H1 (cell line): ENCODE data around the gene NXN. TPM values are rescaled to one million over a fixed set of nuclear protein-coding genes. Genes with fewer than 3 reads are reported as not detected.

ENCODE experiments used
- CTCF ChIA-PET: fragments of 300-600 bp; sonication (Branson Sonifier 250); formaldehyde crosslinking; loops from one replicate; lab custom pipeline; 2021; ENCODE audit not compliant: partially characterized antibody; lab: Charles Lee
- POLR2A ChIA-PET: fragments of 300-600 bp; sonication (Branson Sonifier 250); formaldehyde crosslinking; loops from one replicate; lab custom pipeline; 2021; ENCODE audit warnings: inconsistent platforms; ENCODE audit not compliant: partially characterized antibody; lab: Charles Lee
- DNase-seq, 2 experiments: peaks; one replicate each; pipeline versions ENCODE4 v3.0.0 to v3.0.0-alpha.2; 2010 to 2022; ENCODE audit warnings: low spot score in 2 of 2, low read depth in 1 of 2, mixed read lengths in 1 of 2
- FAIRE-seq: peaks from 2 replicates; lab custom pipeline; 2011; peaks lifted over from hg19 to GRCh38; lab: Jason Lieb, UNC
- H2AFZ ChIP-seq: 2 replicates; pipeline ENCODE4 v1.8.1; 2012; ENCODE audit warnings: low read length, inconsistent platforms
- H2AK5ac ChIP-seq: 2 replicates; pipeline ENCODE4 v1.6.1; 2013; ENCODE audit warnings: low read depth, low read length
- H2BK120ac ChIP-seq: replicated peaks from 2 replicates; pipeline ENCODE3; 2013; ENCODE audit warnings: low read depth, low read length, inconsistent platforms
- H2BK12ac ChIP-seq: 2 replicates; pipeline ENCODE4 v1.6.1; 2013; ENCODE audit warnings: low read depth, low read length
- H2BK15ac ChIP-seq: 2 replicates; pipeline ENCODE4 v1.6.1; 2013; ENCODE audit warnings: low read length
- H2BK20ac ChIP-seq: 2 replicates; pipeline ENCODE4 v1.6.1; 2013; ENCODE audit warnings: low read length
- H2BK5ac ChIP-seq: 2 replicates; pipeline ENCODE4 v1.6.1; 2013; ENCODE audit warnings: low read depth, low read length
- H3K14ac ChIP-seq: 2 replicates; pipeline ENCODE4 v1.6.1; 2013; ENCODE audit warnings: inconsistent platforms; ENCODE audit not compliant: insufficient read length
- H3K18ac ChIP-seq: 2 replicates; pipeline ENCODE4 v1.6.1; 2013; ENCODE audit warnings: low read length; ENCODE audit errors: extremely low read depth
- H3K23ac ChIP-seq: 2 replicates; pipeline ENCODE4 v1.6.1; 2013; ENCODE audit warnings: inconsistent platforms; ENCODE audit not compliant: insufficient read length
- H3K23me2 ChIP-seq: 2 replicates; pipeline ENCODE4 v1.6.1; 2013; ENCODE audit warnings: low read depth, low read length
- H3K27ac ChIP-seq: 2 replicates; pipeline ENCODE4 v1.6.1; 2011; ENCODE audit warnings: low read depth, low read length, inconsistent platforms
- H3K27me3 ChIP-seq, 4 experiments: replicated peaks in 1 of 4; 1 replicate in 1 of 4; 2 replicates in 3 of 4; pipeline versions ENCODE4 v1.6.1 to v1.8.1; 2011 to 2013; ENCODE audit warnings: low read length in 3 of 4, mild to moderate bottlenecking in 3 of 4, inconsistent platforms in 2 of 4, mixed read lengths in 2 of 4, moderate library complexity in 1 of 4; ENCODE audit not compliant: control insufficient read depth in 3 of 4, insufficient read depth in 3 of 4; ENCODE audit errors: extremely low read depth in 1 of 4
- H3K36me3 ChIP-seq, 4 experiments: 2 replicates each; pipeline versions ENCODE4 v1.6.1 to v1.8.1; 2011 to 2013; ENCODE audit warnings: mild to moderate bottlenecking in 4 of 4, low read length in 3 of 4, moderate library complexity in 2 of 4, control low read depth in 1 of 4, inconsistent platforms in 1 of 4; ENCODE audit not compliant: insufficient read depth in 4 of 4, control insufficient read depth in 2 of 4
- H3K4ac ChIP-seq: replicated peaks from 2 replicates; pipeline ENCODE3; 2013; ENCODE audit warnings: low read length, low read depth, mixed read lengths, inconsistent platforms; ENCODE audit not compliant: insufficient read length
- H3K4me1 ChIP-seq, 4 experiments: replicated peaks in 1 of 4; 1 replicate in 1 of 4; 2 replicates in 3 of 4; pipeline versions ENCODE4 v1.6.1 to v1.8.1; 2011 to 2013; ENCODE audit warnings: low read length in 3 of 4, inconsistent platforms in 2 of 4, mixed read lengths in 1 of 4; ENCODE audit not compliant: insufficient read depth in 4 of 4, control insufficient read depth in 3 of 4
- H3K4me2 ChIP-seq, 2 experiments: 2 replicates each; pipeline versions ENCODE4 v1.6.1 to v1.8.1; 2011 to 2013; ENCODE audit warnings: low read depth in 2 of 2, low read length in 2 of 2, control low read depth in 1 of 2, inconsistent platforms in 1 of 2, mild to moderate bottlenecking in 1 of 2; ENCODE audit not compliant: insufficient read depth in 1 of 2
- H3K4me3 ChIP-seq, 4 experiments: fragments of 200-600, 300-600 bp in 1 of 4; sonication (generic), shearing (Covaris generic), sonication (Bioruptor Twin) in 1 of 4; 2 replicates each; pipeline versions ENCODE4 v1.5.1 to v1.8.1; 2011 to 2016; ENCODE audit warnings: low read length in 4 of 4, low read depth in 3 of 4, control low read depth in 2 of 4, inconsistent platforms in 2 of 4, mild to moderate bottlenecking in 2 of 4, mixed read lengths in 1 of 4, moderate library complexity in 1 of 4; ENCODE audit not compliant: insufficient read depth in 2 of 4; ENCODE audit errors: extremely low read depth in 1 of 4
- H3K56ac ChIP-seq: replicated peaks from 2 replicates; pipeline ENCODE3; 2013; ENCODE audit warnings: low read depth, mild to moderate bottlenecking, mixed read lengths, low read length, inconsistent platforms; ENCODE audit not compliant: insufficient read length
- H3K79me1 ChIP-seq: 2 replicates; pipeline ENCODE4 v1.6.1; 2013; ENCODE audit warnings: low read depth, low read length, control low read depth
- H3K79me2 ChIP-seq, 2 experiments: 2 replicates each; pipeline versions ENCODE4 v1.6.1 to v1.8.1; 2012 to 2013; ENCODE audit warnings: low read length in 2 of 2, mild to moderate bottlenecking in 2 of 2, inconsistent platforms in 1 of 2; ENCODE audit not compliant: insufficient read depth in 2 of 2, control insufficient read depth in 1 of 2
- H3K9ac ChIP-seq, 4 experiments: replicated peaks in 1 of 4; 1 replicate in 1 of 4; 2 replicates in 3 of 4; pipeline versions ENCODE4 v1.6.1 to v1.8.1; 2011 to 2013; ENCODE audit warnings: low read depth in 3 of 4, low read length in 3 of 4, control low read depth in 2 of 4, mild to moderate bottlenecking in 2 of 4, moderate library complexity in 2 of 4, inconsistent platforms in 1 of 4; ENCODE audit errors: extremely low read depth in 1 of 4
- H3K9me3 ChIP-seq, 2 experiments: 2 replicates each; pipeline versions ENCODE4 v1.6.1 to v1.8.1; 2012 to 2013; ENCODE audit warnings: mild to moderate bottlenecking in 2 of 2, moderate library complexity in 2 of 2, control low read depth in 1 of 2, inconsistent platforms in 1 of 2, low read depth in 1 of 2, low read length in 1 of 2, mixed read lengths in 1 of 2; ENCODE audit not compliant: insufficient read depth in 2 of 2
- H4K20me1 ChIP-seq, 2 experiments: replicated peaks in 1 of 2; 2 replicates each; pipeline versions ENCODE3 to v1.8.1; 2011 to 2013; ENCODE audit warnings: inconsistent platforms in 2 of 2, low read length in 2 of 2, mild to moderate bottlenecking in 1 of 2; ENCODE audit not compliant: insufficient read depth in 2 of 2, control insufficient read depth in 1 of 2
- H4K5ac ChIP-seq: 2 replicates; pipeline ENCODE4 v1.6.1; 2013; ENCODE audit warnings: low read length, low read depth, mixed read lengths, inconsistent platforms; ENCODE audit not compliant: insufficient read length
- H4K8ac ChIP-seq: 2 replicates; pipeline ENCODE4 v1.8.0; 2013; ENCODE audit warnings: mild to moderate bottlenecking, moderate library complexity, low read length, inconsistent platforms; ENCODE audit not compliant: insufficient read depth; ENCODE audit errors: extremely low read depth
- H4K91ac ChIP-seq: replicated peaks from 2 replicates; pipeline ENCODE3; 2013; ENCODE audit warnings: low read length, mixed read lengths, inconsistent platforms; ENCODE audit not compliant: insufficient read length
- CBX8 ChIP-seq: fragments of 300-800, 300-1000 bp; sonication (generic); IDR thresholded peaks from 2 replicates; pipeline ENCODE4 v1.7.1; 2016; ENCODE audit warnings: low read depth, low read length, borderline replicate concordance
- CHD2 ChIP-seq: IDR thresholded peaks from 2 replicates; pipeline ENCODE4 v1.6.1; 2012; ENCODE audit warnings: low read length, improper control_type of control experiment
- EP300 ChIP-seq, 2 experiments: IDR thresholded peaks; 1 replicate in 1 of 2; 2 replicates in 1 of 2; pipeline ENCODE4 v1.6.1; 2011 to 2012; ENCODE audit warnings: low read depth in 2 of 2, low read length in 2 of 2, mild to moderate bottlenecking in 2 of 2, borderline replicate concordance in 1 of 2, inconsistent platforms in 1 of 2, moderate library complexity in 1 of 2
- HDAC2 ChIP-seq, 2 experiments: fragments of 300-600 bp in 1 of 2; sonication (generic) in 1 of 2; IDR thresholded peaks; 2 replicates each; pipeline ENCODE4 v1.6.1; 2011 to 2012; ENCODE audit warnings: low read depth in 2 of 2, low read length in 2 of 2, mild to moderate bottlenecking in 2 of 2, moderate library complexity in 2 of 2, borderline replicate concordance in 1 of 2, inconsistent platforms in 1 of 2
- JUN ChIP-seq: IDR thresholded peaks from 2 replicates; pipeline ENCODE4 v1.6.1; 2011; ENCODE audit warnings: low read depth, mild to moderate bottlenecking, improper control_type of control experiment, low read length
- MAX ChIP-seq: IDR thresholded peaks from 2 replicates; pipeline ENCODE4 v1.6.1; 2012; ENCODE audit warnings: inconsistent platforms
- SIX5 ChIP-seq: IDR thresholded peaks from 2 replicates; pipeline ENCODE4 v1.6.1; 2011; ENCODE audit warnings: mild to moderate bottlenecking, low read depth, low read length
- TCF12 ChIP-seq: IDR thresholded peaks from 2 replicates; pipeline ENCODE4 v1.6.1; 2011; ENCODE audit warnings: low read depth, mild to moderate bottlenecking, low read length
- WGBS, 2 experiments: shearing (Covaris generic) in 1 of 2; methylation state at CpG; one replicate each; pipeline versions ENCODE4 v1.1.6 to v1.1.7; 2013 to 2015; ENCODE audit warnings: low lambda C conversion rate in 2 of 2, mixed read lengths in 2 of 2, inconsistent platforms in 1 of 2, low coverage in 1 of 2, missing lambda C conversion rate in 1 of 2; ENCODE audit not compliant: insufficient replicate concordance in 2 of 2, insufficient coverage in 1 of 2, insufficient read length in 1 of 2; ENCODE audit errors: extremely low coverage in 1 of 2, missing lambda C conversion rate in 1 of 2; 5-methylcytosine and 5-hydroxymethylcytosine counted together
- polyA plus RNA-seq, 7 experiments: library from polyadenylated mRNA; depleted of rRNA in 3 of 7; stranded (reverse) in 5 of 7; unstranded in 2 of 7; fragments of >200 nt in 5 of 7; fragments of 200-250 nt in 2 of 7; gene quantifications; 1 replicate in 5 of 7; 2 replicates in 1 of 7; 4 replicates in 1 of 7; pipeline versions ENCODE4 v1.2.1 to v1.2.3, GENCODE V29; 2011 to 2013; ENCODE audit warnings: missing spikeins in 2 of 7, mixed read lengths in 2 of 7
- total RNA-seq: library from RNA; stranded (reverse); fragmentation: NEBNext Ultra II Directional; extraction: Animal tissue kit (Norgen Biotek cat#: 25700); gene quantifications from 2 replicates; pipeline ENCODE4 v1.2.1, GENCODE V29; 2021

Gene NXN
- total and polyA plus RNA-seq, 2 of the 8 experiments (the other 6 are each of a cell fraction or from before 2014, with no cell fraction given), result 94.1 to 107 TPM

GRCh38 chr17:851924-852323, 127.7 kb downstream of the NXN start:
- no peak overlapping the region for H3K23ac ChIP-seq
- no peak overlapping the region for H3K9ac ChIP-seq
- H3K36me3 ChIP-seq, result no peaks in the 10 kb centered on the region
- no peak for FAIRE-seq
- no peaks in the 10 kb centered on the region for H3K23me2 ChIP-seq
- H4K5ac ChIP-seq, result no peak overlapping the region
- POLR2A ChIA-PET, result interaction anchor here (1.6 kb wide), 1 partner anchor 114 kb away, joined by 3 read pairs; no protein-coding TSS in a partner anchor
- WGBS, 2 experiments, result 87% methylated on average over 13 of the region's 13 CpGs; no CpG with 5 or more reads in 1 of the 2 experiments
- CTCF ChIA-PET, result interaction anchor here (1.2 to 5.6 kb wide), 4 partner anchors 26 to 144 kb away, joined by 3 to 29 read pairs (median 8); partner anchors contain the start of gene TIMM22
- H2AFZ ChIP-seq, result no peak overlapping the region
- H3K4me1 ChIP-seq, result peaks cover 0 to 15% (median 6%) of the 10 kb centered on the region in 4 experiments; a peak in 5 of 7 replicates
- H4K91ac ChIP-seq, result no peak overlapping the region
- no peak overlapping the region for H2AK5ac ChIP-seq
- H3K27ac ChIP-seq, result no peak overlapping the region
- H2BK5ac ChIP-seq, result no peak overlapping the region
- no peak overlapping the region for H2BK15ac ChIP-seq
- no peak overlapping the region for H2BK20ac ChIP-seq
- H3K4me2 ChIP-seq, result no peak overlapping the region
- peaks cover 12 to 14% of the 10 kb centered on the region in 2 experiments for H4K20me1 ChIP-seq
- H4K8ac ChIP-seq, result no peak overlapping the region
- H3K27me3 ChIP-seq, result no peaks in the 10 kb centered on the region; a peak in 1 of 7 replicates
- peaks cover 0 to 40% of the 10 kb centered on the region in 2 experiments; a peak in 2 of 4 replicates for H3K79me2 ChIP-seq
- no peak overlapping the region for H3K4me3 ChIP-seq
- no peaks in the 10 kb centered on the region for H3K9me3 ChIP-seq
- no peak overlapping the region for H3K4ac ChIP-seq
- H2BK120ac ChIP-seq, result no peak overlapping the region
- no peak overlapping the region for H2BK12ac ChIP-seq
- peaks cover 15% of the 10 kb centered on the region for H3K79me1 ChIP-seq
- no peak for DNase-seq
- no peak overlapping the region for H3K56ac ChIP-seq
- no peak overlapping the region for H3K18ac ChIP-seq
- no peak overlapping the region for H3K14ac ChIP-seq
- TF ChIP-seq HDAC2 (IDR thresholded peaks at IDR 0.05; ENCODE audit: borderline replicate concordance in 1 of 2, low read depth in 2 of 2, low read length in 2 of 2) (no peak), MAX (no peak), JUN (no peak), EP300 (IDR thresholded peaks at IDR 0.05; ENCODE audit: borderline replicate concordance in 1 of 2, low read depth in 2 of 2, low read length in 2 of 2) (no peak), CHD2 (no peak), TCF12 (no peak), SIX5 (no peak), CBX8 (no peak)
